Bronchial epithelial cell (primary cell): ENCODE measurements around the gene STOM. TPM values are rescaled to one million over a fixed set of nuclear protein-coding genes. Genes with fewer than 3 reads are reported as not detected.

Source experiments
- DNase-seq: peaks from one replicate; pipeline ENCODE4 v3.0.0-alpha.2; 2010; ENCODE audit warnings: low read depth
- FAIRE-seq: peaks from 2 replicates; lab custom pipeline; 2011; peaks lifted over from hg19 to GRCh38; lab: Jason Lieb, UNC
- H3K27me3 ChIP-seq: 2 replicates; pipeline ENCODE4 v1.5.1; 2011; ENCODE audit warnings: low read length; ENCODE audit not compliant: control insufficient read depth, insufficient read depth
- H3K36me3 ChIP-seq: 2 replicates; pipeline ENCODE4 v1.5.1; 2011; ENCODE audit warnings: low read length; ENCODE audit not compliant: control insufficient read depth, insufficient read depth
- H3K4me3 ChIP-seq: 2 replicates; pipeline ENCODE4 v1.5.1; 2011; ENCODE audit warnings: mild to moderate bottlenecking, low read depth, low read length, control low read depth
- CTCF ChIP-seq: IDR thresholded peaks from 2 replicates; pipeline ENCODE4 v1.5.1; 2011; ENCODE audit warnings: mild to moderate bottlenecking, moderate library complexity, low read length, control low read depth, inconsistent platforms; ENCODE audit not compliant: insufficient read depth, severe bottlenecking
- total RNA-seq: library from RNA; depleted of rRNA; stranded (reverse); fragments of >200 nt; gene quantifications from 2 replicates; pipeline ENCODE4 v1.2.1, GENCODE V29; 2014

STOM gene
- total RNA-seq, 1 donor from 2014 or later = 356 TPM

GRCh38 chr9:121364077-121364476 lies 6.0 kb downstream of the STOM start:
- TF ChIP-seq CTCF = no peak
- FAIRE-seq (no peak), DNase-seq (no peak)
- no peaks in the 10 kb centered on the region for H3K27me3 ChIP-seq
- no peak overlapping the region for H3K4me3 ChIP-seq
- peaks cover 4% of the 10 kb centered on the region for H3K36me3 ChIP-seq

GRCh38 chr9:121363622-121363961 lies 6.5 kb downstream of the STOM start:
- no peaks in the 10 kb centered on the region for H3K27me3 ChIP-seq
- no peak for DNase-seq
- H3K36me3 ChIP-seq = peaks cover 6% of the 10 kb centered on the region
- H3K4me3 ChIP-seq = no peak overlapping the region
- no peak for FAIRE-seq
- TF ChIP-seq CTCF = no peak

GRCh38 chr9:121362813-121363621 lies 7.0 kb downstream of the STOM start:
- Histone ChIP-seq H3K27me3 (no peaks in the 10 kb centered on the region), H3K36me3 (peaks cover 8% of the 10 kb centered on the region), H3K4me3 (no peak overlapping the region)
- peak; percentile 43 for DNase-seq
- no peak for FAIRE-seq
- no peak for TF ChIP-seq CTCF

GRCh38 chr9:121360601-121361374 lies 9.3 kb downstream of the STOM start:
- Histone ChIP-seq H3K4me3 (no peak overlapping the region), H3K36me3 (peaks cover 5% of the 10 kb centered on the region), H3K27me3 (no peaks in the 10 kb centered on the region)
- no peak for FAIRE-seq
- no peak for TF ChIP-seq CTCF
- peak; percentile 73 for DNase-seq

GRCh38 chr9:121359351-121360294 lies 10.4 kb downstream of the STOM start:
- peaks cover 5% of the 10 kb centered on the region for H3K36me3 ChIP-seq
- no peak for DNase-seq
- no peaks in the 10 kb centered on the region for H3K27me3 ChIP-seq
- H3K4me3 ChIP-seq = no peak overlapping the region
- FAIRE-seq = no peak
- TF ChIP-seq CTCF = no peak
